Adrenal gland (tissue), 5 donors: ENCODE results near the gene RAP1GAP2.

Experiments
- CTCF ChIP-seq, 6 experiments: fragments of 450-650 bp in 4 of 6; fragments of 200-600 bp in 2 of 6; sonication (generic) in 1 of 6; IDR thresholded peaks; 1 replicate in 5 of 6; 2 replicates in 1 of 6; pipeline versions ENCODE4 v1.5.1 to v1.8.0; 2016 to 2021; ENCODE audit warnings: antibody characterized with exemption in 6 of 6, mild to moderate bottlenecking in 2 of 6, moderate library complexity in 1 of 6
- POLR2A ChIP-seq, 2 donors: fragments of 450-650 bp; IDR thresholded peaks; one replicate each; pipeline ENCODE4 v1.6.1; 2017; ENCODE audit warnings: antibody characterized with exemption in 2 of 2, mild to moderate bottlenecking in 2 of 2, moderate library complexity in 1 of 2
- donor health status: DM: no; HTN: no; CAD: no.

GRCh38 chr17:2975469-2975958, 179.3 kb downstream of the RAP1GAP2 start:
- TF ChIP-seq CTCF (IDR thresholded peaks at IDR 0.05) (no peak), POLR2A (IDR thresholded peaks at IDR 0.05) (no peak)
